Left ventricle myocardium superior (tissue), 1 donor: Measurements from ENCODE around the gene MPC1. TPM values are rescaled to one million over a fixed set of nuclear protein-coding genes. Genes with fewer than 3 reads are reported as not detected.
A peak's percentile ranks its signal among the peaks of the same experiment; 100 is the strongest.
"Not testable (repeated sequence)": the region's sequence is repeated elsewhere in the genome, so short reads cannot be mapped to it uniquely, and the experiment has no call there.

Experiments used
- ATAC-seq: fragments of 200-7000 bp; cut with Tn5 transposase; one replicate; pipeline ENCODE4 v1.9.1; 2020; ENCODE audit warnings: mild to moderate bottlenecking, moderate library complexity
- DNase-seq: peaks from one replicate; pipeline ENCODE4 v3.0.0-alpha.2; 2020
- intact Hi-C: fragments of 100-400 bp; cut with micrococcal nuclease; formaldehyde crosslinking; loops from one replicate; pipeline ENCODE4 v1.11.0; 2022
- total RNA-seq: library from RNA; stranded (reverse); fragmentation: NEBNext Ultra II Directional; extraction: Animal tissue kit (Norgen Biotek cat#: 25700); gene quantifications from one replicate; pipeline ENCODE4 v1.2.1, GENCODE V29; 2021
- donor health status: DM: no; HTN: yes; CAD: no; lungs with severe emphysema.

MPC1 gene
- total RNA-seq, 1 donor from 2014 or later, result 411 TPM

- intact Hi-C loops, result no loop called here
- DNase-seq (no peak), ATAC-seq (no peak)
Measured at GRCh38 chr6:166410426-166410935, 27.7 kb upstream of the MPC1 start.

DNA sequence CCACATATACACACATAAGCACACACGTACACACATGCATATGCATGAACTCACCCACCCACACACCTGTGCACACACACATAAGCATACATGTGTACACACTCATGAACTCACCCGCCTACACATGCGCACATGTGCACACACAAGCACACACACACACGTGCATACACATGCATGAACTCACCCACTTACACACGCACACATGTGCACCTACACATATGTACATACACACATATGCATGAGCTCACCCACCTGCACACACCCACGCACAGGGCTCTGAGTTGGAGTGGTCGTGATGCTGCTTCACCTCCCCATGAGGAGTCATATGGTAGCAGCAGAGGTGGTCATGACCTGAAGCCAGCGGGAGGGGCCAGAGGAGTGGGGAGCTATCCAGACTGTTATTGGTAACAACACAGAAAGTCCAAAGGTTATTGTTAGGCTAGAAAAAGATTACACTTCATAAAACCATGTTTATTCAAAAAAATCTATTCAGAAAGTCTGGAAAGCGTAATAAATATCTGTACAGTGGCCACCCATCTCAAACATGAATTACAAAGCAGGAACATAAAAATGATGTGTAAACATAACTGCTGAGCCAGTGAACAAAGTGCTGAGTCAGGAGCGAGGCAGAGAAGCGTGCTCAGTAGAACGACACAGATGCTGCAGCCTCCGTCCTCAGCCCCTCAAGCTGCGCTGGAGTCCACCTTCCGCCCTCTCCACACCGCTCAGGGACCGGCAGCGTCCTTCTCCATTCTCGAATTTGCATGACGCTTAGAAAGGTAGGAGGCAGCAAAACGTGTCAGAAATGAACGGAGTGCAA is 26.4 kb upstream of the MPC1 start:
- DNase-seq, result no peak
- ATAC-seq, result no peak
- intact Hi-C loops, result no loop called here

GRCh38 chr6:166406197-166406596 is 23.5 kb upstream of the MPC1 start:
- ATAC-seq (no peak), DNase-seq (no peak)
- intact Hi-C loops, result no loop called here

DNA sequence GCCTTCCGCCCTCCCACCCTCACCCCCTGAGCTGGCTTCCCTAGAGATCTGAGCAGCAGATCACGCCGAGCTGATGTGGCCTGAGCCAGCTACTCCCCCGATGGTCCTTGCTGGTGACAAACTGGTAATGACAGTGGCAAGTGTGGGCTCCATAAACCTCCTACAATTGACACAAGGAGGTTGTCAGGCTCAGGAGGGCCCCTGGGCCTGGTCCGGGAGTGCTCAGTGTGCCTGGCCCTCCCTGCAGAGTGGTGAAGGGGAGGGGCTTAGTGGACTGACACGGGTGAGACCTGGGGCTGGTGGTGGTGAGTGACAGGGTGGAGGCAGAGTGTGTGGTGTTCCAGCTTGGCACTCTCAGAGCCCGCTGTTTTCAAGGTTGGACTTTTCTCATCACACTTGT is 22.6 kb upstream of the MPC1 start:
- no peak for DNase-seq
- intact Hi-C loops, result no loop called here
- ATAC-seq, result no peak

DNA sequence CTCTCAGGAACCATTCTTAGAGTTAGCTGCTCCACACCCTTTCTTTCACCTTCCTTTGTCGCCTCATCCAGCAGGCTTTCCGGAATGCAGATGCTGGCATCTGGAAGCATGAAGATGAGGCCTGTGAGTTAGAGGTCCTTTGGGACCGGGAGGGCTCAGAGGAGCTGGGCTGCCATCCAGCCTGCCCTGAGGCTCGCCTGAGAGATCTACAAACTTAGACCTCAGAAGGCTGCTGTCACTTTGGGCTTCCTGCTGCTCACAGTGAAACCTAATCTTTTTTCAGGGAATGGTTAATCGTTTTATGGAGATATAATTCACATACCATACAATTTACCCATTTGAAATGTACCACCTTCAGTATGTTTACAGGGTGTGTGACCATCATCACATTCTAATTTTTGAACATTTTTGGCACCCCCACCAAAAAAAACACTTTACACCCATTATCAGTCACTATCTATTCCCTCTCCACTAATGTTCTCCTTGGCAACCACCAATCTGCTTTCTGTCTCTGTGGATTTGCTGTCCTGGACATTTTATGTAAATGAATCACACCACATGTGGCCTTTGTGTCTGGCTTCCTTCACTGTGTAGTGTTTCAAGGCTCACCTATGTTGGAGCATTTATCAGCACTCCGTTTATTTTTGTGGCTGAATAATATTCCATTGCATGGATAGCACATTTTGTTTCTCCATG is 20.0 kb upstream of the MPC1 start:
- intact Hi-C loops, result loop anchor here (5.0 kb wide), 1 partner anchor 125 kb away; no protein-coding TSS in a partner anchor
- ATAC-seq (no peak), DNase-seq (no peak)

DNA sequence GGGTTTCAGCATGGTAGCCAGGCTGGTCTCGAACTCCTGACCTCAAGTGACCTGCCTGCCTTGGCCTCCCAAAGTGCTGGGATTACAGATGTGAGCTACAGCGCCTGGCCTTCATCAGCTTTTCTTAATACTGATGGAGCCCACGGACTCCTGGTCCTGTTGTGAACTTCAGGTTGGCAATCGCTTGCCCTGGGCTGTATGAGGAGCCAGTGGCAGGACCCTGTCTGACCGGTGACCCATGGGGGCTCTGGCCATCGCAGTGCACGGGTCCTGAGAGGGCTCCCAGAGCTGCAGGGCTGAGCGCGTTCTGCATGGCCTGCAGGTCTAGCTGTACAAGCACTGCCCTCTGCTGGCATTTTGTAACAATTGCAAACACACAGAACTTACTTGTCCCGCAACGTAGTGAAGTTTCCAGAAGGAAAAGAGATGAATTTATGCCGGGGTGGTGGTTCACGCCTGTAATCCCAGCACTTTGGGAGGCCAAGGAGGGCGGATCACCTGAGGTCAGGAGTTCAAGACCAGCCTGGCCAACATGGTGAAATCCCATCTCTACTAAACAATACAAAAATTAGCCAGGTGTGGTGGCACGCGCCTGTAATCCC is 18.0 kb upstream of the MPC1 start:
- intact Hi-C loops, result loop anchor here (2.0 to 5.0 kb wide), 2 partner anchors 88 to 123 kb away; no protein-coding TSS in a partner anchor
- ATAC-seq, result peak; percentile 83
- peak; percentile 51 for DNase-seq

GRCh38 chr6:166400181-166400580 is 17.4 kb upstream of the MPC1 start:
- intact Hi-C loops, result loop anchor here (2.0 to 5.0 kb wide), 2 partner anchors 87 to 123 kb away; no protein-coding TSS in a partner anchor
- DNase-seq, result no peak
- ATAC-seq, result no peak

GRCh38 chr6:166398348-166398747 is 15.6 kb upstream of the MPC1 start:
- intact Hi-C loops, result no loop called here
- ATAC-seq (no peak), DNase-seq (no peak)

DNA sequence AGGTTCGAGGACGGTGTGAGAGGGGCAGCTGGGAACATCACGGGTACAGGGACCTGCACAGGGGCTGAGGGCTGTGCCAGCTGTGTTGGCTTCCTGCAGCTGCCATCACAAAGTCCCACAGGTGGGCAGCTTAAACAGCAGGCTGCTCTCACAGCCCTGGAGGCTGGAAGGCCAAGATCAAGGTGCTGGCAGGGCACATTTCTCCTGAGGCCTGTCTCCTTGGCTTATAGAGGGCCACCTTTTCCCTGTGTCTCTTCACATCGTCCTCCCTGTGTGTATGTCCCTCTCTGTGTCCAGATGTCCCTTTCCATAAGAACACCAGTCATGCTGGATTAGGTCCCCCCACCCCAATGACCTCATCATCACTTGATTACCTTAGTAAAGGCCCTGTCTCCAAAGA is 15.1 kb upstream of the MPC1 start:
- ATAC-seq (no peak), DNase-seq (no peak)
- intact Hi-C loops, result no loop called here

DNA sequence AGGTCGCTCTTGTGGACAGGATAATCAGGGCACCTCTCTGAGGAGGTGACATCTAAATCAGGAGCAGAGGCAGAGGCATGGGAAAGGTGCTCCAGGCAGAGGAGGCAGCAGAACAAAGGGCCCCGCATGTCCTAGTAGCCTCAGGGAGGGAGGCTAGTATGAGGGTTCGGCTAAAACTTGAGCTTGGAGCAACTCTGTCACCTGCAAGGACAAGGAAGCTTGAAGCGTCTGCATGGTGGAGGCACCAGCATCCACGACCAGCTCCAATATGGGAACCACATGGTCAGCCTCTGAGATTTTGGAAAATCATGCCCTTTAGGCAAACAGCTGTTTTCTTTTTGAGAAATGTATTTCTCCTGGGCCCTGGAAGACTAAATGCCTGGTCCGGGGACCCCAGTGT is 13.0 kb upstream of the MPC1 start:
- intact Hi-C loops, result no loop called here
- ATAC-seq, result no peak
- no peak for DNase-seq

DNA sequence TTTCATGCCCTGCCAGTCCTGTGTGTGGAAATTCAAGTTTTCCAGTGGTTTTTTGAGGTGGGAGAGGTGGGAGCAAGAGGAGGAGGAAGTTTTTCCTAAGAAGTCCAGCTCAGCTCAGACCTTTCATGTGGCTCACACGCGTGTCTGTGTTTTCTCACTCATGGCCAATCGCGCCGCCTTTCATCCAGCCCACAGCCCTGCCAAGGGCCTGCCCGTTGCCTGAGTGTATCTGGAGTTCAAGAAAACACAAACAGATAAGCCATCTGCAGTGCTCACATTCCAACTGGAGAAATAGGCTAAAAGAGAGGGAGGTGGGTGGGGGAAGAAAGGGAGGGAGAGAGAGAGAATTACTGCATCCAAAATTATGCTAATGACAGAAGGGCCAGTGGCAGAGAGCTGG is 12.6 kb upstream of the MPC1 start:
- DNase-seq, result no peak
- intact Hi-C loops, result no loop called here
- no peak for ATAC-seq

GRCh38 chr6:166394036-166394892 is 11.5 kb upstream of the MPC1 start:
- ATAC-seq (no peak), DNase-seq (no peak)
- intact Hi-C loops, result no loop called here

- ATAC-seq (no peak), DNase-seq (no peak)
- intact Hi-C loops, result no loop called here
Measured at GRCh38 chr6:166393535-166393823, 10.7 kb upstream of the MPC1 start.

DNA sequence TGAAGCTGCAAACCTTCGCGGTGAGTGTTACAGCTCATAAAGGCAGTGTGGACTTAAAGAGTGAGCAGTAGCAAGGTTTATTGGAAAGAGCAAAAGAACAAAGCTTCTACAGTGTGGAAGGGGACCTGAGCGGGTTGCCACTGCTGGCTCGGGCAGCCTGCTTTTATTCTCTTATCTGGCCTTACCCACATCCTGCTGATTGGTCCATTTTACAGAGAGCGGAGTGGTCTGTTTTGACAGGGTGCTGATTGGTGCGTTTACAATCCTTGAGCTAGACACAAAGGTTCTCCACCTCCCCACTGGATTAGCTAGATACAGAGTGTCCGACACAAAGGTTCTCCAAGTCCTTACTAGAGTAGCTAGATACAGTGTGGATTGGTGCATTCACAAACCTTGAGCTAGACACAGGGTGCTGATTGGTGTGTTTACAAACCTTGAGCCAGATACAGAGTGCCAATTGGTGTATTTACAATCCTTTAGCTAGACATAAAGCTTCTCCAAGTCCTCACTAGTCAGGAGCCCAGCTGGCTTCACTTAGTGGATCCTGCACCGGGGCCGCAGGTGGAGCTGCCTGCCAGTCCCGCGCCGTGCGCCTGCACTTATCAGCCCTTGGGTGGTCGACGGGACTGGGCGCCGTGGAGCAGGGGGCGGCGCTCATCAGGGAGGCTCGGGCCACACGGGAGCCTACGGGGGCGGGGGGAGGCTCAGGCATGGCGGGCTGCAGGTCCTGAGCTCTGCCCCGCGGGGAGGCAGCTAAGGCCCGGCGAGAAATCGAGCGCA is 10.2 kb upstream of the MPC1 start:
- ATAC-seq, intact Hi-C loops, DNase-seq: not testable (repeated sequence)

DNA sequence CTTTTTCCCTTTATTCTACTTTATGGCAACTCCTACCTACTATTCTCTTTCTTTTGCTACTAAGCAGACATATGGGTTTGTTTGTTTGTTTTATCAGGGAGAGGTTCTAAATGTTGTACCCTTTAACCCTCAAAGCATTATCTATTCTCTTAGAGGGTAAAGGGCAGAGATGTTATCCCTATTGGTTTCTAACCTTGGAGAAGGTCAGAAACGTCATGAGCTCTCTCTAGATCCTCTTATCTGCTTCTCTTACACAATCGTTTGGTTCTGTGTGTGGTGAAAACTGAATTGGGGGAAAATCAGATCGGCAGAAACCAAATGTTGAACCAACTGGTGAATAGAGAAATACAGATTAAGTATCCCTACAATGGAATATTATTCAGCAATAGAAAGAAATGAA is 6.4 kb upstream of the MPC1 start:
- intact Hi-C loops, result loop anchor here (10.0 kb wide), 1 partner anchor 54 kb away; no protein-coding TSS in a partner anchor
- no peak for ATAC-seq
- DNase-seq, result no peak

DNA sequence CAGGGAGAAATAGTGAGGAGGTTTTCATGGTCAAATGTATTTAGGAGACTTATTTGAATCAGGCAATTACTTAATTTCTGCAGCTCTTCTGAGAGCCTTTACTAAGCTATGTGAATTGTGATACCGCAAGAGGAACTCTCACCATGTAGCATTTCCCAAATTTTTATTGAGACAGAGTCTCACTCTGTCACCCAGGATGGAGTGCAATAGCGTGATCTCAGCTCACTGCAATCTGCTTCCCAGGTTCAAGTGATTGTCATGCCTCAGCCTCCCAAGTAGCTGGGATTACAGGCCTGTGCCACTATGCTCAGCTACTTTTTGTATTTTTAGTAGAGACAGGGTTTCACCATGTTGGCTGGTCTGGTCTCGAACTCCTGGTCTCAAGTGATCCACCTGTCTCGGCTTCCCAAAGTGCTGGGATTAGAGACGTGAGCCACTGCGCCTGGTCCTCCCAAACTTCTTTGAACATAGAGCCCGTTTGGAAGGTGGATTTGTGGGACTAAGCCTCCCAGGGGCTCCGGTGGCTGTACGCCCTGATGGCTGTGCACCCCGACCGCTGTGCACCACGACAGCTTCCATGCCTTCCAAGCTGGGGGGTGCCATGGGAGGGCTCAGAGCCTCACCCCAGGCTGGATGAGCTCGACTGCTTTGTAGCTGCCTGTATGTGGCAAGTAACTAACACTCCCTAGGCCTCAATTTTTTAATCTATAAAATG is 5.7 kb upstream of the MPC1 start:
- intact Hi-C loops, result loop anchor here (10.0 kb wide), 1 partner anchor 54 kb away; no protein-coding TSS in a partner anchor
- no peak for DNase-seq
- ATAC-seq, result no peak

DNA sequence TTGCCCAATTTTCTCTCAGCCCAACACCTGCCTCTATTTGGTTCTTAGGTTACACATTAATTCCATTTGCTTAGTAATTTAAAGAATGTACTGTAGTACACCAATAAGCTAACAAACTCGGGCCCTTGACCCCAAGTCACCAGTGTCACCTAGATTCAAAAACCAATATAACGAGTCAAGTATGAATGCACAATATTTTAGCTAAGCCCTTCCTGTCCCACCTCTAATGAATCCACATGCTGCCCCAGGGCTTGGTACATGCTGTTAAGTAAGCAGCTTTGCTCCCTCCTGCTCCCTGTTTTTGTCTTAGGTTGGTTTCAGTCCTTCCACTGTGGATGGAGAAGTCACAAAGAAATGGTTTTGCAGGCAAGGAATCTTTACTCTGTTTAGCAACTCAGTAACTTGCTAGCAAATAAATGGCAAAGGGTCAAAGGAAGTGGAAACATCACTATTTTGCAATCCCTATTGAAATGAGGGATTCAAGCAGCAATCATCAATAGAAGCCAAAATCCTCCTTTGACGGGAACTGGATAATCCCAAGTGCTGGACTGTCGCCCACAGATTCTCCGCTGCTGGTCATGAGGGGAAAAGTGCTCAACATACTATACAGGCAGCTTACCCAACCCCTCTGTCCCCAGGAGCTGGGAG is 5.0 kb upstream of the MPC1 start:
- intact Hi-C loops, result loop anchor here (10.0 kb wide), 1 partner anchor 53 kb away; no protein-coding TSS in a partner anchor
- ATAC-seq, result no peak
- no peak for DNase-seq
